Neutrophil (primary cell): ENCODE results near the gene CDK2.

Experiments
- H3K27ac ChIP-seq: fragments of 200-600 bp; sonication (generic); 2 replicates; pipeline ENCODE4 v1.5.1; 2016; ENCODE audit warnings: mild to moderate bottlenecking, moderate library complexity
- H3K27me3 ChIP-seq: fragments of 200-600 bp; sonication (generic); 2 replicates; pipeline ENCODE4 v1.6.0; 2016; ENCODE audit warnings: mild to moderate bottlenecking
- H3K36me3 ChIP-seq: fragments of 200-600 bp; sonication (generic); 2 replicates; pipeline ENCODE4 v1.5.1; 2017
- H3K4me1 ChIP-seq, 2 experiments: fragments of 200-600 bp in 1 of 2; sonication (generic) in 1 of 2; 1 replicate in 1 of 2; 2 replicates in 1 of 2; pipeline versions ENCODE4 v1.5.1 to v1.6.1; 2013 to 2016; ENCODE audit warnings: low read depth in 1 of 2, low read length in 1 of 2, mild to moderate bottlenecking in 1 of 2, moderate library complexity in 1 of 2; ENCODE audit not compliant: control insufficient read depth in 1 of 2, insufficient read depth in 1 of 2
- H3K4me3 ChIP-seq, 2 experiments: fragments of 200-600 bp in 1 of 2; sonication (generic) in 1 of 2; 1 replicate in 1 of 2; 2 replicates in 1 of 2; pipeline ENCODE4 v1.5.1; 2013 to 2016; ENCODE audit warnings: low read depth in 1 of 2, low read length in 1 of 2, mild to moderate bottlenecking in 1 of 2, moderate library complexity in 1 of 2
- H3K9me3 ChIP-seq: fragments of 200-600 bp; sonication (generic); 2 replicates; pipeline ENCODE4 v1.5.1; 2016
- CTCF ChIP-seq: fragments of 200-600 bp; sonication (generic); IDR thresholded peaks from 2 replicates; pipeline ENCODE4 v1.5.1; 2016; ENCODE audit warnings: antibody characterized with exemption

CDK2 gene

GRCh38 chr12:55972456-55972855 is 5.8 kb downstream of the CDK2 start:
- no peaks in the 10 kb centered on the region for H3K9me3 ChIP-seq
- no peak for TF ChIP-seq CTCF
- H3K4me1 ChIP-seq = peaks cover 39 to 49% of the 10 kb centered on the region in 2 experiments
- H3K27me3 ChIP-seq = no peaks in the 10 kb centered on the region
- H3K4me3 ChIP-seq = peak overlapping the region; percentile 70 to 96
- H3K36me3 ChIP-seq = no peaks in the 10 kb centered on the region
- H3K27ac ChIP-seq = peak overlapping the region; percentile 91

GRCh38 chr12:55972911-55973598 is 6.4 kb downstream of the CDK2 start:
- Histone ChIP-seq H3K4me1 (peaks cover 45 to 49% of the 10 kb centered on the region in 2 experiments), H3K36me3 (no peaks in the 10 kb centered on the region), H3K27ac (peak overlapping the region; percentile 91), H3K9me3 (no peaks in the 10 kb centered on the region), H3K27me3 (no peaks in the 10 kb centered on the region), H3K4me3 (peak overlapping the region; percentile 70 to 96)
- no peak for TF ChIP-seq CTCF

GRCh38 chr12:55973599-55974307 is 7.1 kb downstream of the CDK2 start, which contains the start of gene RAB5B:
TSS of gene RAB5B (plus strand) at chr12:55974078. CDS start at chr12:55986961, 12,883 bp downstream.
- Histone ChIP-seq H3K9me3 (no peaks in the 10 kb centered on the region), H3K4me3 (peak within 1 kb of the TSS; percentile 78 to 96), H3K4me1 (peaks cover 52 to 55% of the 10 kb centered on the region in 2 experiments), H3K36me3 (no peaks in the 10 kb centered on the region), H3K27me3 (no peaks in the 10 kb centered on the region), H3K27ac (peak within 1 kb of the TSS; percentile 91)
- peak; percentile 24 for TF ChIP-seq CTCF

- Histone ChIP-seq H3K4me1 (peaks cover 57 to 61% of the 10 kb centered on the region in 2 experiments), H3K36me3 (no peaks in the 10 kb centered on the region), H3K9me3 (no peaks in the 10 kb centered on the region), H3K4me3 (peak overlapping the region; percentile 78 to 96), H3K27ac (peak overlapping the region; percentile 91), H3K27me3 (no peaks in the 10 kb centered on the region)
- no peak for TF ChIP-seq CTCF
These were observed 7.7 kb downstream of the CDK2 start for GRCh38 chr12:55974308-55974730.

GRCh38 chr12:55978393-55978792 is 11.8 kb downstream of the CDK2 start:
- Histone ChIP-seq H3K9me3 (no peaks in the 10 kb centered on the region), H3K27ac (peak overlapping the region; percentile 65), H3K4me1 (peaks cover 72 to 85% of the 10 kb centered on the region in 2 experiments), H3K27me3 (no peaks in the 10 kb centered on the region), H3K36me3 (peaks cover 14% of the 10 kb centered on the region), H3K4me3 (no peak overlapping the region)
- TF ChIP-seq CTCF = no peak
